Measurements from ENCODE around the gene MAP3K20.

GRCh38 chr2:173053043-173053699 lies 22.5 kb upstream of the MAP3K20 start:
- TF ChIP-seq MAX (IDR thresholded peaks at IDR 0.05) (no peak), POLR2A (IDR thresholded peaks at IDR 0.05; ENCODE audit: control extremely low read depth in 1 of 2, low read depth in 2 of 2, low read length in 2 of 2) (no peak), CTCF (IDR thresholded peaks at IDR 0.05; ENCODE audit: control extremely low read depth in 1 of 3, insufficient read depth in 1 of 3, low read depth in 1 of 3, low read length in 3 of 3) (no peak), EZH2 (IDR thresholded peaks at IDR 0.05; ENCODE audit: low read depth, low read length, severe bottlenecking) (no peak)

All from H1 (cell line).